Measurements from ENCODE around the gene ATP5F1B. TPM values are rescaled to one million over a fixed set of nuclear protein-coding genes. Genes with fewer than 3 reads are reported as not detected.

Gene ATP5F1B
- total and polyA plus RNA-seq, 2 of the 13 experiments (the other 11 are each of a cell fraction or from before 2014, with no cell fraction given), result 1,051 to 1,180 TPM

GRCh38 chr12:56630180-56630632 is 15.6 kb downstream of the ATP5F1B start, which contains the start of gene BAZ2A (continued):
- TF ChIP-seq ZNF704 (CRISPR knock-in tag; IDR thresholded peaks at IDR 0.05; ENCODE audit: borderline replicate concordance) (no peak), ZNF24 (IDR thresholded peaks at IDR 0.05) (no peak), ZNF343 (CRISPR knock-in tag; IDR thresholded peaks at IDR 0.05) (no peak), RORA (CRISPR knock-in tag; IDR thresholded peaks at IDR 0.05) (no peak), ZNF251 (CRISPR knock-in tag; IDR thresholded peaks at IDR 0.05) (no peak), ZMAT5 (CRISPR knock-in tag; IDR thresholded peaks at IDR 0.05; ENCODE audit: borderline replicate concordance, low read depth) (no peak), ZNF773 (CRISPR knock-in tag; IDR thresholded peaks at IDR 0.05; ENCODE audit: borderline replicate concordance) (peak; percentile 52; the same call in 1 of the 2 replicates), ZNF33B (CRISPR knock-in tag; IDR thresholded peaks at IDR 0.05) (no peak), SNAPC4 (CRISPR knock-in tag; IDR thresholded peaks at IDR 0.05) (no peak), THAP11 (CRISPR knock-in tag; IDR thresholded peaks at IDR 0.05) (peak; percentile 76), KDM1A (CRISPR knock-in tag; IDR thresholded peaks at IDR 0.05) (0 out of 2 replicates have a peak, but pooled peaks have one; percentile 19), ZBTB34 (CRISPR knock-in tag; IDR thresholded peaks at IDR 0.05) (no peak), SP140L (CRISPR knock-in tag; IDR thresholded peaks at IDR 0.05; ENCODE audit: borderline replicate concordance) (no peak), ZNF766 (CRISPR knock-in tag; IDR thresholded peaks at IDR 0.05; ENCODE audit: borderline replicate concordance) (no peak), BRCA1 (CRISPR knock-in tag; IDR thresholded peaks at IDR 0.05) (no peak), ZNF646 (CRISPR knock-in tag; IDR thresholded peaks at IDR 0.05) (peak; percentile 44; the same call in 1 of the 2 replicates)

Data from HepG2 (cell line).